Suppressor macrophage treated with lipopolysaccharide for 4 hours (primary cell): ENCODE results near the gene LMBRD2.
"Not testable (repeated sequence)": the region's sequence is repeated elsewhere in the genome, so short reads cannot be mapped to it uniquely, and the experiment has no call there.

Experiments
- DNase-seq: peaks from one replicate; pipeline ENCODE4 v3.0.0-alpha.2; 2020

LMBRD2 gene

GRCh38 chr5:36151434-36152323 is at the start of gene LMBRD2, which contains the start of gene SKP2:
LMBRD2 (minus strand) TSS chr5:36151887; CDS start chr5:36143349, 8,538 bp downstream.
SKP2 (plus strand) TSS chr5:36152111; CDS start chr5:36152263, 152 bp downstream.
- DNase-seq = peak; percentile 98

GRCh38 chr5:36200513-36200912 is 48.8 kb upstream of the LMBRD2 start:
- DNase-seq = no peak

DNA sequence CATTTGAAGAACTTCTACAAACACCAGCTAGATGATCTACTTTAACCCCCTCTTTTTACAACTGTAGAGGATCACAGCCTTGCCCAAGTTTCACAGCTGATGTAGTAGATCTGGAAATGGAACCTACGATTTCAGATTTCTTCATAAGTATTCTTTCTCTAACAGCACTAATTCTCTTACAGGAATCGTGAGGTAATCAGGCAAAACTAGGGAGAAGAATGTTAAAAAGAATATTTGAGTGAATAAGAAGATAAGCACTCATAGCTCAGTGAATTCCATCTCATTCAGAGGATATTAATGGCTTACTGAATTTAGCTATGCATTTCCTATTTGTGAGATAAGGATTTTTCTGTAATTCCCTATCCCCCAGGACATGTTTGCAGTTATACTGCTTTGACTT is 47.9 kb upstream of the LMBRD2 start:
- DNase-seq = no peak

- not testable (repeated sequence) for DNase-seq
These were observed 47.1 kb upstream of the LMBRD2 start for GRCh38 chr5:36198783-36199182.

DNA sequence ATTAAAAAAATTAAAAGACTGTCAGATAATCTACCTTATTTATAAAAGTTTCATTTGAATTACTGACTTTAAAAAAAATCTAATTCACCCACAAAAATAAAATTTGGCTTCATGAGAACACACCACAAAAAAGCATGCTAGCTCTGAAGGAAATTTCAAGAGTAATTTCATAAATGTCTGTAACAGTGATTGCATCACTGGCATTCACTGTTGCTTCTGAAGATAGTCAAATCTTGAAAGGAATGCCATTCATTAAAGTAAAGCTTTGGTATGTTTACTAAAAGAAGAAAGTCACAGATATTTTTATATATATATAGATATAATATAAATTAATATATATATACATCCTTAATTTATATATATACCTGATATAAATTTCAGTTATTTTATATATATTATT is 46.6 kb upstream of the LMBRD2 start:
- no peak for DNase-seq

DNA sequence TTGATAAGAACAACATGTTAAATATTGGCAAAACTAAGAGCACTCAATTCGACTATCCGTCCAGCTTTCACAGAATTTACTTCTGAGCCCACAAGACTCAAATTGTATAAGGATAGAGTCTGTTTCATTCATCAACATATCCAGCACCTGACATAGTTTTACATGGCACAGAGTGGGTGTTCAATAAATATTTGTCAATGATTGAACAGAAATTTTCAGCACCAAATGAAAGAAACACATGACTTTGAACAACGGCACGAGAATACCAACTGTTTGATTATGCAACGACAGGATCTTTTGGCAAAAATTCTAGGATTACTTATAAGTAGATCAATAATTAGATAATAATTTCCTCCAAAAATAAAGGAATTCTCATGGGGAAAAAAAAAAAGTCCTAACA is 42.1 kb upstream of the LMBRD2 start:
- DNase-seq = no peak

GRCh38 chr5:36184408-36184807 is 32.7 kb upstream of the LMBRD2 start:
- DNase-seq = not testable (repeated sequence)

- DNase-seq = no peak
These were observed 30.1 kb upstream of the LMBRD2 start for GRCh38 chr5:36181774-36182173.

- DNase-seq = no peak
These were observed 29.1 kb upstream of the LMBRD2 start for GRCh38 chr5:36180556-36181350.

GRCh38 chr5:36179950-36180349 is 28.3 kb upstream of the LMBRD2 start:
- no peak for DNase-seq

GRCh38 chr5:36178524-36178890 is 26.8 kb upstream of the LMBRD2 start:
- DNase-seq = no peak

- peak; percentile 29 for DNase-seq
These were observed 26.2 kb upstream of the LMBRD2 start for GRCh38 chr5:36177715-36178523.

- DNase-seq = peak; percentile 7
These were observed 25.5 kb upstream of the LMBRD2 start for GRCh38 chr5:36177154-36177553.

GRCh38 chr5:36175043-36175442 is 23.4 kb upstream of the LMBRD2 start:
- no peak for DNase-seq

GRCh38 chr5:36174119-36174518 is 22.4 kb upstream of the LMBRD2 start:
- DNase-seq = no peak

GRCh38 chr5:36173426-36173825 is 21.7 kb upstream of the LMBRD2 start:
- no peak for DNase-seq

GRCh38 chr5:36172599-36172998 is 20.9 kb upstream of the LMBRD2 start:
- no peak for DNase-seq

- DNase-seq = no peak
These were observed 19.2 kb upstream of the LMBRD2 start for GRCh38 chr5:36170832-36171424.

GRCh38 chr5:36168737-36169136 is 17.1 kb upstream of the LMBRD2 start:
- no peak for DNase-seq

DNA sequence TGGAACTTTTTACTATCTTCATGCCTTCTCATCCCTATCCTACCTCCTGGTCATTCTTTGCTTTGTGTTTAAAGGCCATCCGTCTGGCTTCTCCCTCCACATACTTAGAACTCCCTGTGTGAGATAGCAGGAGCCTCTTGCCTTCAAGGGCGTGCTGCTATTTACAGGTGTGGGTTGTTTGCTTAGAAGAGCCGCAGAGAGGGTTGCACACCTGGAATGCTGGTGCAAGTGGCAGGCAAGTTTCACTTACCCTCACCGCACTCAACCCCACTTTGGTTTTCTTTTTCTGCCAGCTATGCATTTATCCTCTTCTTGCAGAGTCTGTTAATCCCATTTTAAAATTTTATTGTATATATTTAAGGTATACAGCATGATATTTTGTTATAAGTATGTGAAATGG is 12.8 kb upstream of the LMBRD2 start:
- no peak for DNase-seq

- no peak for DNase-seq
These were observed 11.3 kb upstream of the LMBRD2 start for GRCh38 chr5:36162810-36163486.

DNA sequence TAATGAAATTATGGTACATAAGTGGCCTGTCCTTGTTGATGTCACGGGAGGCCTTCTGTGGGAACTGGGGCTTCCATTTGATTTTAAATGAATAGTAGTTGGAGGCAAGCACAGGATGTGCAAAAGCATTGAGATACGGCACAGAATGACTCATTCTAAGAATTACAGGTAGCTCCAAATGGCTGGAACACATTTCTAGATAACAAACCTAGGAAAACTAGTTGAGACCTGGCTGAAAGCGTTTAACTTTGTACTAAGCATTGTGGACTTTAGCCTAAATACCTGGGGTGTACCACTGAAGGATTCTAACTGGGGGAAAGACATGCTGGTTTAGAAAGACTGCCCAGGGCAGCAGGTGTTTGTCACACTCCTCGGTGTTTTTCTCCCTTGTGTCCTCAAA is 9.7 kb upstream of the LMBRD2 start:
- no peak for DNase-seq
